Astrocyte (in vitro differentiated cells and primary cell): ENCODE measurements around the gene C6orf62. TPM values are rescaled to one million over a fixed set of nuclear protein-coding genes. Genes with fewer than 3 reads are reported as not detected.
"Not testable (repeated sequence)": the region's sequence is repeated elsewhere in the genome, so short reads cannot be mapped to it uniquely, and the experiment has no call there.

Source experiments
- DNase-seq: peaks from one replicate; pipeline ENCODE4 v3.0.0-alpha.2; 2010; ENCODE audit warnings: low read depth
- FAIRE-seq: peaks from 2 replicates; lab custom pipeline; 2011; peaks lifted over from hg19 to GRCh38; lab: Jason Lieb, UNC
- H2AFZ ChIP-seq: 2 replicates; pipeline ENCODE4 v1.6.0; 2012; ENCODE audit warnings: low read depth, low read length, inconsistent platforms
- H3K27ac ChIP-seq: 2 replicates; pipeline ENCODE4 v1.5.1; 2011; ENCODE audit warnings: low read depth, low read length, inconsistent platforms
- H3K27me3 ChIP-seq: 2 replicates; pipeline ENCODE4 v1.6.0; 2011; ENCODE audit warnings: low read length, inconsistent platforms; ENCODE audit not compliant: insufficient read depth
- H3K36me3 ChIP-seq: 2 replicates; pipeline ENCODE4 v1.5.1; 2011; ENCODE audit warnings: low read length, inconsistent platforms; ENCODE audit not compliant: insufficient read depth
- H3K4me1 ChIP-seq: 2 replicates; pipeline ENCODE4 v1.5.1; 2011; ENCODE audit warnings: low read length, inconsistent platforms; ENCODE audit not compliant: insufficient read depth
- H3K4me2 ChIP-seq: 2 replicates; pipeline ENCODE4 v1.6.0; 2012; ENCODE audit warnings: low read length, inconsistent platforms
- H3K4me3 ChIP-seq: 2 replicates; pipeline ENCODE4 v1.5.1; 2011; ENCODE audit warnings: low read depth, mild to moderate bottlenecking, low read length, inconsistent platforms; ENCODE audit not compliant: insufficient read depth
- H3K79me2 ChIP-seq: 2 replicates; pipeline ENCODE4 v1.6.0; 2012; ENCODE audit warnings: mild to moderate bottlenecking, low read length, inconsistent platforms; ENCODE audit not compliant: insufficient read depth
- H3K9ac ChIP-seq: 2 replicates; pipeline ENCODE4 v1.6.0; 2012; ENCODE audit warnings: mild to moderate bottlenecking, low read length, inconsistent platforms
- H3K9me3 ChIP-seq: 2 replicates; pipeline ENCODE4 v1.5.1; 2012; ENCODE audit warnings: low read depth, mild to moderate bottlenecking, low read length, inconsistent platforms; ENCODE audit not compliant: insufficient read depth
- H4K20me1 ChIP-seq: 2 replicates; pipeline ENCODE4 v1.6.0; 2012; ENCODE audit warnings: low read length, inconsistent platforms; ENCODE audit not compliant: insufficient read depth
- H3K27ac Mint-ChIP-seq: one replicate; pipeline ENCODE4 v1.8.0; 2021; ENCODE audit warnings: mild to moderate bottlenecking, mixed read lengths; ENCODE audit not compliant: unreplicated experiment
- H3K27me3 Mint-ChIP-seq: one replicate; pipeline ENCODE4 v1.8.0; 2021; ENCODE audit warnings: low read depth, mixed read lengths; ENCODE audit not compliant: unreplicated experiment
- H3K36me3 Mint-ChIP-seq: one replicate; pipeline ENCODE4 v1.8.0; 2021; ENCODE audit warnings: low read depth, mixed read lengths; ENCODE audit not compliant: unreplicated experiment
- H3K4me1 Mint-ChIP-seq: one replicate; pipeline ENCODE4 v1.8.0; 2021; ENCODE audit warnings: low read depth, mixed read lengths; ENCODE audit not compliant: unreplicated experiment
- H3K4me3 Mint-ChIP-seq: one replicate; pipeline ENCODE4 v1.8.0; 2021; ENCODE audit warnings: mild to moderate bottlenecking, moderate library complexity, mixed read lengths; ENCODE audit not compliant: unreplicated experiment
- H3K9me3 Mint-ChIP-seq: one replicate; pipeline ENCODE4 v1.8.0; 2021; ENCODE audit warnings: mild to moderate bottlenecking, mixed read lengths; ENCODE audit not compliant: unreplicated experiment
- EZH2 ChIP-seq: IDR thresholded peaks from 2 replicates; pipeline ENCODE4 v1.6.1; 2012; ENCODE audit warnings: mild to moderate bottlenecking, low read length, inconsistent platforms; ENCODE audit not compliant: insufficient read depth
- total RNA-seq: library from RNA; stranded (reverse); gene quantifications from 2 replicates; pipeline ENCODE4 v1.2.1, GENCODE V29; 2021
- TF ChIP-seq, protein P1 (sequence below): IDR thresholded peaks from 2 replicates; pipeline ENCODE4 v1.5.1; 2011; ENCODE audit warnings: low read depth, mild to moderate bottlenecking, inconsistent platforms, low read length, moderate library complexity; ENCODE audit not compliant: insufficient read depth

C6orf62 gene
- total RNA-seq, 1 donor from 2014 or later, result 162 TPM

DNA sequence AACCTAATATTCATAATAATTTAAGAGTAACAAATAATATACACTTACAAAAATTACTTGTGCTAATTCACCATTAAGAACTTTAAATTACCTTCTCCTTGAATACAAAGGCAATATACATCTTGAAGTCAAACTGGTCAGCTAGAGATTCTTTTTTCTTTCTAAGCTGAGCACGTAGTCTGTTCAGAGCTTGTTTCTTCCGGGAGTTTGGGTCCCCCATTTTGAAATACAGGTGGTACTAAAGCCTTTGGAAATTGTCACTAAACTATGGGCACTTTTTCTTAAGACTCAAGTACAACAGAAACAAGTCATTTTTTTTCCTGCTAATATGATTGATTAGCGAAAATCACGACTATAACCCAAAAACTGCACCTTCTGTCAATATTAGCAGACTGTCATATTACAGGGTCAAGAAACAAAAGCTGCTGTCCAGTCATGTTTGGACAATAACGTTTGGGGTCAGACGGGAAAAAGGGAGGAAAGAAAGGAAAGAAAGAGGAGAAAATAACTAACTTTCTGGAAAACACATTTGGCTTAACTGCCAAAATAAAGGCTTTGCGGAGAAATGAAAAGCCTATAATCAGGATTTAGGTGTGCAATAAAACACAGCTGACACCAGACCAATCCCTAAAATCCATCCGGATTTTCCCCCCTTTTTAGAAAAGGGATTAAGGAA, 367 bp downstream of the C6orf62 start:
- H3K4me3 Mint-ChIP-seq, result peak overlapping the region; percentile 90
- peaks cover 5% of the 10 kb centered on the region for H3K4me1 ChIP-seq
- peak overlapping the region; percentile 98 for H3K27ac Mint-ChIP-seq
- H3K4me2 ChIP-seq, result peak overlapping the region; percentile 94
- peaks cover 17% of the 10 kb centered on the region for H3K4me1 Mint-ChIP-seq
- no peaks in the 10 kb centered on the region for H3K9me3 Mint-ChIP-seq
- TF ChIP-seq EZH2, result no peak
- TF ChIP-seq, protein P1, sequence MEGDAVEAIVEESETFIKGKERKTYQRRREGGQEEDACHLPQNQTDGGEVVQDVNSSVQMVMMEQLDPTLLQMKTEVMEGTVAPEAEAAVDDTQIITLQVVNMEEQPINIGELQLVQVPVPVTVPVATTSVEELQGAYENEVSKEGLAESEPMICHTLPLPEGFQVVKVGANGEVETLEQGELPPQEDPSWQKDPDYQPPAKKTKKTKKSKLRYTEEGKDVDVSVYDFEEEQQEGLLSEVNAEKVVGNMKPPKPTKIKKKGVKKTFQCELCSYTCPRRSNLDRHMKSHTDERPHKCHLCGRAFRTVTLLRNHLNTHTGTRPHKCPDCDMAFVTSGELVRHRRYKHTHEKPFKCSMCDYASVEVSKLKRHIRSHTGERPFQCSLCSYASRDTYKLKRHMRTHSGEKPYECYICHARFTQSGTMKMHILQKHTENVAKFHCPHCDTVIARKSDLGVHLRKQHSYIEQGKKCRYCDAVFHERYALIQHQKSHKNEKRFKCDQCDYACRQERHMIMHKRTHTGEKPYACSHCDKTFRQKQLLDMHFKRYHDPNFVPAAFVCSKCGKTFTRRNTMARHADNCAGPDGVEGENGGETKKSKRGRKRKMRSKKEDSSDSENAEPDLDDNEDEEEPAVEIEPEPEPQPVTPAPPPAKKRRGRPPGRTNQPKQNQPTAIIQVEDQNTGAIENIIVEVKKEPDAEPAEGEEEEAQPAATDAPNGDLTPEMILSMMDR, result no peak
- H3K36me3 ChIP-seq, result peaks cover 28% of the 10 kb centered on the region
- H3K4me3 ChIP-seq, result peak overlapping the region; percentile 98
- H3K9ac ChIP-seq, result peak overlapping the region; percentile 100
- no peaks in the 10 kb centered on the region for H3K27me3 ChIP-seq
- no peaks in the 10 kb centered on the region for H3K9me3 ChIP-seq
- no peak for DNase-seq
- peaks cover 71% of the 10 kb centered on the region for H3K79me2 ChIP-seq
- peak overlapping the region; percentile 100 for H3K27ac ChIP-seq
- peaks cover 61% of the 10 kb centered on the region for H4K20me1 ChIP-seq
- H2AFZ ChIP-seq, result no peak overlapping the region
- no peak for FAIRE-seq
- H3K36me3 Mint-ChIP-seq, result peaks cover 17% of the 10 kb centered on the region
- no peaks in the 10 kb centered on the region for H3K27me3 Mint-ChIP-seq

- H2AFZ ChIP-seq, H3K27me3 Mint-ChIP-seq, FAIRE-seq, H3K27ac ChIP-seq, DNase-seq, H3K27ac Mint-ChIP-seq, H3K4me1 ChIP-seq, H3K27me3 ChIP-seq, H3K9me3 ChIP-seq, H3K9me3 Mint-ChIP-seq: not testable (repeated sequence)
- peaks cover 21% of the 10 kb centered on the region for H3K4me1 Mint-ChIP-seq
- Histone ChIP-seq H3K9ac (peak overlapping the region; percentile 100), H3K36me3 (peaks cover 44% of the 10 kb centered on the region), H3K4me2 (peak overlapping the region; percentile 94), H3K4me3 (peak overlapping the region; percentile 98), H4K20me1 (peaks cover 79% of the 10 kb centered on the region), H3K79me2 (peaks cover 90% of the 10 kb centered on the region)
- H3K36me3 Mint-ChIP-seq, result peaks cover 24% of the 10 kb centered on the region
- peak overlapping the region; percentile 90 for H3K4me3 Mint-ChIP-seq
These were observed 2.3 kb downstream of the C6orf62 start for GRCh38 chr6:24716602-24717148.

GRCh38 chr6:24710519-24711303, 8.2 kb downstream of the C6orf62 start:
- Histone ChIP-seq H3K9me3 (no peaks in the 10 kb centered on the region), H2AFZ (no peak overlapping the region), H3K4me2 (no peak overlapping the region), H3K36me3 (peaks cover 93% of the 10 kb centered on the region), H3K27ac (no peak overlapping the region), H3K79me2 (peaks cover 79% of the 10 kb centered on the region), H4K20me1 (peaks cover 94% of the 10 kb centered on the region), H3K4me3 (no peak overlapping the region), H3K27me3 (no peaks in the 10 kb centered on the region), H3K4me1 (no peaks in the 10 kb centered on the region), H3K9ac (no peak overlapping the region)
- no peaks in the 10 kb centered on the region for H3K9me3 Mint-ChIP-seq
- H3K4me1 Mint-ChIP-seq, result peaks cover 23% of the 10 kb centered on the region
- TF ChIP-seq, protein P1, result no peak
- TF ChIP-seq EZH2, result no peak
- no peak for FAIRE-seq
- DNase-seq, result no peak
- H3K27me3 Mint-ChIP-seq, result no peaks in the 10 kb centered on the region
- H3K4me3 Mint-ChIP-seq, result no peak overlapping the region
- no peak overlapping the region for H3K27ac Mint-ChIP-seq
- H3K36me3 Mint-ChIP-seq, result peaks cover 20% of the 10 kb centered on the region
